PFSK-1 (cell line): ENCODE measurements around the gene CENPP.

Experiments
- POLR2AphosphoS5 ChIP-seq: IDR thresholded peaks from 2 replicates; pipeline ENCODE4 v1.6.1; 2012; ENCODE audit warnings: low read depth, mild to moderate bottlenecking, control low read depth, low read length, moderate library complexity
- REST ChIP-seq, 2 experiments: IDR thresholded peaks; 2 replicates each; pipeline versions ENCODE4 v1.6.1 to v1.8.0; 2011 to 2012; ENCODE audit warnings: low read depth in 2 of 2, low read length in 2 of 2, control low read depth in 1 of 2, inconsistent platforms in 1 of 2, mild to moderate bottlenecking in 1 of 2, moderate library complexity in 1 of 2; ENCODE audit not compliant: insufficient read depth in 1 of 2
- SIN3A ChIP-seq: IDR thresholded peaks from 2 replicates; pipeline ENCODE4 v1.6.1; 2012; ENCODE audit warnings: mild to moderate bottlenecking, low read length, moderate library complexity, borderline replicate concordance; ENCODE audit not compliant: insufficient read depth

DNA sequence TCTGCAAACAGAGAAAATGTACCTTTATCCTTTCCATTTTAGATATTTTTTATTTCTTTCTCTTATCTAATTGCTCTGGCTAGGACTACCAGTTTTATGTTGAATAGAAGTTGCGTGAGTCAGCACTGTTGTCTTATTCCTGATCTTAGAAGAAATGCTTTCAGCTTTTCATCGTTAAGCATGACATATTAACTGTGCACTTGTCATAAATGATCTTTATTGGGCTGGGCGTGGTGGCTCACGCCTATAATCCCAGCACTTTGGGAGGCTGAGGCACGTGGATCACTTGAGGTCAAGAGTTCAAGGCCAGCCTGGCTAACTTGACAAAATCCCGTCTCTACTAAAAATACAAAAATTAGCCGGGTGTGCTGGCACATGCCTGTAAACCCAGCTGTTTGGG lies 218.2 kb downstream of the CENPP start:
- TF ChIP-seq POLR2AphosphoS5 (no peak), REST (IDR thresholded peaks at IDR 0.05; ENCODE audit: insufficient read depth in 1 of 2, low read depth in 2 of 2, low read length in 2 of 2) (no peak), SIN3A (no peak)
